DND-41 (cell line): ENCODE measurements around the gene CDH11.

Experiments used
- ATAC-seq: fragments of 200-7000 bp; cut with Tn5 transposase; 3 replicates; pipeline ENCODE4 v1.9.1; 2021; ENCODE audit warnings: low read depth; ENCODE audit not compliant: insufficient read depth
- DNase-seq: peaks from one replicate; pipeline ENCODE4 v3.0.0-alpha.2; 2020
- H2AFZ ChIP-seq: 2 replicates; pipeline ENCODE4 v1.6.0; 2012; ENCODE audit warnings: low read depth, low read length
- H3K27ac ChIP-seq: 2 replicates; pipeline ENCODE4 v1.5.1; 2012; ENCODE audit warnings: low read length, inconsistent platforms
- H3K27me3 ChIP-seq: fragments of 200-600 bp; sonication (generic); 2 replicates; pipeline ENCODE4 v1.6.0; 2012; ENCODE audit warnings: low read length, mild to moderate bottlenecking, inconsistent platforms; ENCODE audit not compliant: insufficient read depth, poor library complexity
- H3K36me3 ChIP-seq: 2 replicates; pipeline ENCODE4 v1.5.1; 2012; ENCODE audit warnings: low read length, inconsistent platforms; ENCODE audit not compliant: insufficient read depth
- H3K4me1 ChIP-seq: 2 replicates; pipeline ENCODE4 v1.5.1; 2012; ENCODE audit warnings: mild to moderate bottlenecking, low read length; ENCODE audit not compliant: insufficient read depth
- H3K4me2 ChIP-seq: 2 replicates; pipeline ENCODE4 v1.6.0; 2012; ENCODE audit warnings: mild to moderate bottlenecking, moderate library complexity, low read length, inconsistent platforms; ENCODE audit not compliant: insufficient read depth
- H3K4me3 ChIP-seq, 2 experiments: fragments of 200-600 bp in 1 of 2; shearing (Covaris generic) in 1 of 2; 2 replicates each; pipeline ENCODE4 v1.5.1; 2012 to 2016; ENCODE audit warnings: inconsistent platforms in 2 of 2, low read length in 2 of 2, mild to moderate bottlenecking in 2 of 2, low read depth in 1 of 2, moderate library complexity in 1 of 2
- H3K79me2 ChIP-seq: 2 replicates; pipeline ENCODE4 v1.6.0; 2012; ENCODE audit warnings: low read length, inconsistent platforms; ENCODE audit not compliant: insufficient read depth
- H3K9ac ChIP-seq: 2 replicates; pipeline ENCODE4 v1.6.0; 2012; ENCODE audit warnings: low read depth, mild to moderate bottlenecking, inconsistent platforms, low read length, moderate library complexity
- H3K9me3 ChIP-seq: 2 replicates; pipeline ENCODE4 v1.5.1; 2012; ENCODE audit warnings: low read length, moderate library complexity, mild to moderate bottlenecking, inconsistent platforms; ENCODE audit not compliant: insufficient read depth, severe bottlenecking
- H4K20me1 ChIP-seq: 2 replicates; pipeline ENCODE4 v1.6.0; 2012; ENCODE audit warnings: low read length; ENCODE audit not compliant: insufficient read depth
- CTCF ChIP-seq: IDR thresholded peaks from 2 replicates; pipeline ENCODE4 v1.5.1; 2012; ENCODE audit warnings: borderline replicate concordance, low read length, moderate library complexity, mild to moderate bottlenecking; ENCODE audit not compliant: poor library complexity, severe bottlenecking; ENCODE audit errors: extremely low read depth
- EZH2 ChIP-seq: IDR thresholded peaks from 3 replicates; pipeline ENCODE4 v1.6.1; 2012; ENCODE audit warnings: borderline replicate concordance, low read depth, mild to moderate bottlenecking, moderate library complexity, low read length, inconsistent platforms; ENCODE audit not compliant: severe bottlenecking

The CDH11 gene

GRCh38 chr16:64919141-64919540 lies 202.7 kb downstream of the CDH11 start:
- H3K36me3 ChIP-seq: no peaks in the 10 kb centered on the region
- no peaks in the 10 kb centered on the region for H3K79me2 ChIP-seq
- no peak overlapping the region for H3K4me3 ChIP-seq
- H3K4me2 ChIP-seq: no peak overlapping the region
- H3K4me1 ChIP-seq: no peaks in the 10 kb centered on the region
- no peaks in the 10 kb centered on the region for H3K9me3 ChIP-seq
- H3K27me3 ChIP-seq: no peaks in the 10 kb centered on the region
- no peak overlapping the region for H2AFZ ChIP-seq
- no peak for DNase-seq
- no peaks in the 10 kb centered on the region for H4K20me1 ChIP-seq
- TF ChIP-seq CTCF (no peak), EZH2 (no peak)
- H3K9ac ChIP-seq: no peak overlapping the region
- ATAC-seq: no peak
- H3K27ac ChIP-seq: no peak overlapping the region

- no peak overlapping the region for H3K4me3 ChIP-seq
- H3K4me1 ChIP-seq: no peaks in the 10 kb centered on the region
- no peak for TF ChIP-seq EZH2
- no peak for TF ChIP-seq CTCF
- H4K20me1 ChIP-seq: no peaks in the 10 kb centered on the region
- no peaks in the 10 kb centered on the region for H3K9me3 ChIP-seq
- no peak overlapping the region for H2AFZ ChIP-seq
- H3K4me2 ChIP-seq: no peak overlapping the region
- no peaks in the 10 kb centered on the region for H3K36me3 ChIP-seq
- DNase-seq (no peak), ATAC-seq (no peak)
- H3K79me2 ChIP-seq: no peaks in the 10 kb centered on the region
- H3K27me3 ChIP-seq: no peaks in the 10 kb centered on the region
- no peak overlapping the region for H3K27ac ChIP-seq
- H3K9ac ChIP-seq: no peak overlapping the region
Measured at GRCh38 chr16:64916051-64916450, 205.8 kb downstream of the CDH11 start.

- no peak overlapping the region for H2AFZ ChIP-seq
- no peak overlapping the region for H3K4me2 ChIP-seq
- no peaks in the 10 kb centered on the region for H4K20me1 ChIP-seq
- no peaks in the 10 kb centered on the region for H3K4me1 ChIP-seq
- no peak overlapping the region for H3K9ac ChIP-seq
- H3K27me3 ChIP-seq: no peaks in the 10 kb centered on the region
- ATAC-seq (no peak), DNase-seq (no peak)
- no peaks in the 10 kb centered on the region for H3K79me2 ChIP-seq
- H3K9me3 ChIP-seq: no peaks in the 10 kb centered on the region
- no peak for TF ChIP-seq EZH2
- TF ChIP-seq CTCF: no peak
- no peak overlapping the region for H3K4me3 ChIP-seq
- no peaks in the 10 kb centered on the region for H3K36me3 ChIP-seq
- H3K27ac ChIP-seq: no peak overlapping the region
Measured at GRCh38 chr16:64910356-64910755, 211.5 kb downstream of the CDH11 start.

GRCh38 chr16:64907844-64908243 lies 214.0 kb downstream of the CDH11 start:
- ATAC-seq (no peak), DNase-seq (no peak)
- Histone ChIP-seq H3K27me3 (no peaks in the 10 kb centered on the region), H3K9ac (no peak overlapping the region), H3K36me3 (no peaks in the 10 kb centered on the region), H3K4me1 (no peaks in the 10 kb centered on the region), H4K20me1 (no peaks in the 10 kb centered on the region), H3K9me3 (no peaks in the 10 kb centered on the region), H3K79me2 (no peaks in the 10 kb centered on the region), H2AFZ (no peak overlapping the region), H3K27ac (no peak overlapping the region), H3K4me3 (no peak overlapping the region), H3K4me2 (no peak overlapping the region)
- no peak for TF ChIP-seq EZH2
- no peak for TF ChIP-seq CTCF
